Measurements from ENCODE around the gene F12. TPM values are rescaled to one million over a fixed set of nuclear protein-coding genes. Genes with fewer than 3 reads are reported as not detected.

The F12 gene
- total RNA-seq, 1 donor from 2014 or later: not detected

DNA sequence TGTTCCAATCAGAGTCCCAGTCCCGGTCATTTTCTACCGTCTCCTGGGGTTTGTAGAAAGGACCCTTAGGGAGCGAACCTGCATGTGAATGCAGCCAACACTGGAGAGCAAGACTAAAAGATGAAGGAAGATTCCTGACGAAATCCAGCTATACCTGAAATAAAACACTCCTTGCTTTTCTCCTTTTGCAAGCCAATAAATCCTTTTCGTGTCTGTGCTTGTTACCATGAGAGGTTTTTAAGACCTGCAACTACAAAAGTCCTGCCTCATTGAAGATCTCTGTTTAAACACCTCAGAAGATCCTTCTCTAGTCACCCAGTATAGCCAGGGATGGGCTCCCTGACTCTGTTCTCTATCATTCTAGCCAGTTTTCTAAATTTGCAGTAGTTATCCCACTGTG is 35.2 kb downstream of the F12 start:
- TF ChIP-seq, protein P1, sequence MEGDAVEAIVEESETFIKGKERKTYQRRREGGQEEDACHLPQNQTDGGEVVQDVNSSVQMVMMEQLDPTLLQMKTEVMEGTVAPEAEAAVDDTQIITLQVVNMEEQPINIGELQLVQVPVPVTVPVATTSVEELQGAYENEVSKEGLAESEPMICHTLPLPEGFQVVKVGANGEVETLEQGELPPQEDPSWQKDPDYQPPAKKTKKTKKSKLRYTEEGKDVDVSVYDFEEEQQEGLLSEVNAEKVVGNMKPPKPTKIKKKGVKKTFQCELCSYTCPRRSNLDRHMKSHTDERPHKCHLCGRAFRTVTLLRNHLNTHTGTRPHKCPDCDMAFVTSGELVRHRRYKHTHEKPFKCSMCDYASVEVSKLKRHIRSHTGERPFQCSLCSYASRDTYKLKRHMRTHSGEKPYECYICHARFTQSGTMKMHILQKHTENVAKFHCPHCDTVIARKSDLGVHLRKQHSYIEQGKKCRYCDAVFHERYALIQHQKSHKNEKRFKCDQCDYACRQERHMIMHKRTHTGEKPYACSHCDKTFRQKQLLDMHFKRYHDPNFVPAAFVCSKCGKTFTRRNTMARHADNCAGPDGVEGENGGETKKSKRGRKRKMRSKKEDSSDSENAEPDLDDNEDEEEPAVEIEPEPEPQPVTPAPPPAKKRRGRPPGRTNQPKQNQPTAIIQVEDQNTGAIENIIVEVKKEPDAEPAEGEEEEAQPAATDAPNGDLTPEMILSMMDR (IDR thresholded peaks at IDR 0.05; ENCODE audit: borderline replicate concordance): no peak
- H3K4me3 ChIP-seq: no peak overlapping the region
- H3K36me3 ChIP-seq: no peaks in the 10 kb centered on the region
- H3K27me3 ChIP-seq (ENCODE audit: low read depth): peaks cover 25% of the 10 kb centered on the region
- DNase-seq: no peak
- no peak overlapping the region for H3K27ac ChIP-seq (replicated peaks)
- intact Hi-C loops (cut with micrococcal nuclease): no loop called here
- H3K4me1 ChIP-seq: peaks cover 19% of the 10 kb centered on the region
- no peaks in the 10 kb centered on the region for H3K9me3 ChIP-seq (replicated peaks)

DNA sequence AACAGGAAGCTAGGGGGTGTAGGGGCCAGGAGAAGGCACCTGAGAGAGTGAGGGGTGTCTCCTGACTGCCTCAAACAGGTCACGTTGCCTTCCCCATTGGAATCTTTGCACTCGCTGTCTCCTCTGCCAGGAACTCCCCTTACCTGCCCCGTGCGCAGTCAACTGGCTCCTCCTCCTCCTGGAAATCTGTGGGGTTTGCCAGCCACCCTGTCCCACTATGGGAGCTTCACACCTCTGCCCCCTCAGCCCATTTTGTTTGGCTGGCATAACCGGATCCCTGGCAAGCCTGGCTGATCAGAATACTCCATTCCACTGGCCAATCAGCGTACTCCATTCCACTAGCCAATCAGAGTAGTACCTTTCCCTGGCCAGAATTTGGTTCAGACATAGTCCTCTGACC is 35.6 kb downstream of the F12 start:
- no peaks in the 10 kb centered on the region for H3K9me3 ChIP-seq (replicated peaks)
- intact Hi-C loops (cut with micrococcal nuclease): no loop called here
- DNase-seq: no peak
- H3K36me3 ChIP-seq: no peaks in the 10 kb centered on the region
- H3K27ac ChIP-seq (replicated peaks): no peak overlapping the region
- H3K4me3 ChIP-seq: no peak overlapping the region
- TF ChIP-seq, protein P1 (IDR thresholded peaks at IDR 0.05; ENCODE audit: borderline replicate concordance): no peak
- H3K27me3 ChIP-seq (ENCODE audit: low read depth): peaks cover 25% of the 10 kb centered on the region
- peaks cover 19% of the 10 kb centered on the region for H3K4me1 ChIP-seq

DNA sequence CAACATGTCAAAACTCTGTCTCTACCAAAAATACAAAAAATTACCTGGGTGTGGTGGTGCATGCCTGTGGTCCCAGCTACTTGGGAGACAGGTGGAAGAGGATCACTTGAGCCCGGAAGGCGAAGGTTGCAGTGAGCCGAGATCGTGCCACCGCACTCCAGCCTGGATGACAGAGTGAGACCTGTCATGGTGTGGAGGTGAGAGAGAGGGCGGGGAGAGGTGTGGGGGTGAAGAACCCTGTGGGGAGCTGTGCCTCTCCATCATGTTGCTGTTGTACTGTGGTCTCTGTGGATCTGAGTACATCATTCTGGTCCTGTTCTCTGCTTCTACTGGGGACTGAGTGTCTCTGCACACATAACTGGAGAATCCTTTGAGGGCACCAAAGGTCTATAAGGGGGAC is 36.5 kb downstream of the F12 start:
- no peak overlapping the region for H3K4me3 ChIP-seq
- no peaks in the 10 kb centered on the region for H3K9me3 ChIP-seq (replicated peaks)
- no peak for DNase-seq
- intact Hi-C loops (cut with micrococcal nuclease): no loop called here
- TF ChIP-seq, protein P1 (IDR thresholded peaks at IDR 0.05; ENCODE audit: borderline replicate concordance): no peak
- H3K4me1 ChIP-seq: peaks cover 23% of the 10 kb centered on the region
- H3K27me3 ChIP-seq (ENCODE audit: low read depth): peaks cover 22% of the 10 kb centered on the region
- H3K36me3 ChIP-seq: no peaks in the 10 kb centered on the region
- H3K27ac ChIP-seq (replicated peaks): no peak overlapping the region

DNA sequence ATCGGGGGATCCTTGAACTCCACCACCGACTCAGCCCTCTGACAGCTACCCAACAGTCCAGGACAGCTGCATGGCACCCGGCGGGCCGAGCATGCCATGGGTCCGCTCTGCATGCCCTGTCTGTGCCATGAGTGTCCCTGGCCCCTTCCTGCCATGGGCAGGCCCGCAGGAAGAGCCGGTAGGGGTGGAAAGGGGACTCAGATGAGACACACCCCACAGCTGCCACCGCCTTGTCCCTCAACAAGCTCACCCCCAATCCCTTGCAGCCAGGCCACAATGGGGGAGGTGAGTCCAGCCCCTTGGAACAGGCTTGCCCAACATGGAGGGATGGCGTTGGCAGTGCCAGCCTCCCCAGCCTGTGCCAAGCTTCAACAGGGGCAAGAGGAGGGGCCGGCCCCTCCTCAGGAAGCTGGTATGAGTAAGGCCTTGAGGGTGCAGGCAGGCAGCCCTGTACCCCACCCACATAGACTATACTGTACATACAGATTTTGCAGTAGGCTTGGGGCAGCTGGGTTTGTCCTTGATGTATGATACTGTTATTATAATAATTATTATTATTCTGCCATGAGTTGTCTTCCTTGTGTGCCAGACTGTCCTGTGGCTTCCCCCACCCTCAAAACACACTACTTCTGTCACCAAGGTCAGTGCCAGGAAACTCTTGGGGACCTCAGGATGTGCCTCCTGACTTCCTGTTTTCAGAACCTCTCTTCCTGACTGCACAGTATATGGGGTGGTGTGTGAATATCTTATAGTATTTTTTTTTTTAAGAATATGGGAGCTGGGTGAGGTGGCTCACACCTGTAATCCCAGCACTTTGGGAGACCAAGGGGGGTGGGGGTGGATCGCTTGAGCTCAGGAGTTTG is 37.1 kb downstream of the F12 start:
- Histone ChIP-seq H3K9me3 (replicated peaks) (no peaks in the 10 kb centered on the region), H3K4me1 (peaks cover 30% of the 10 kb centered on the region), H3K36me3 (no peaks in the 10 kb centered on the region), H3K27ac (replicated peaks) (no peak overlapping the region), H3K27me3 (ENCODE audit: low read depth) (peaks cover 18% of the 10 kb centered on the region), H3K4me3 (no peak overlapping the region)
- TF ChIP-seq, protein P1 (IDR thresholded peaks at IDR 0.05; ENCODE audit: borderline replicate concordance): no peak
- intact Hi-C loops (cut with micrococcal nuclease): no loop called here
- no peak for DNase-seq

DNA sequence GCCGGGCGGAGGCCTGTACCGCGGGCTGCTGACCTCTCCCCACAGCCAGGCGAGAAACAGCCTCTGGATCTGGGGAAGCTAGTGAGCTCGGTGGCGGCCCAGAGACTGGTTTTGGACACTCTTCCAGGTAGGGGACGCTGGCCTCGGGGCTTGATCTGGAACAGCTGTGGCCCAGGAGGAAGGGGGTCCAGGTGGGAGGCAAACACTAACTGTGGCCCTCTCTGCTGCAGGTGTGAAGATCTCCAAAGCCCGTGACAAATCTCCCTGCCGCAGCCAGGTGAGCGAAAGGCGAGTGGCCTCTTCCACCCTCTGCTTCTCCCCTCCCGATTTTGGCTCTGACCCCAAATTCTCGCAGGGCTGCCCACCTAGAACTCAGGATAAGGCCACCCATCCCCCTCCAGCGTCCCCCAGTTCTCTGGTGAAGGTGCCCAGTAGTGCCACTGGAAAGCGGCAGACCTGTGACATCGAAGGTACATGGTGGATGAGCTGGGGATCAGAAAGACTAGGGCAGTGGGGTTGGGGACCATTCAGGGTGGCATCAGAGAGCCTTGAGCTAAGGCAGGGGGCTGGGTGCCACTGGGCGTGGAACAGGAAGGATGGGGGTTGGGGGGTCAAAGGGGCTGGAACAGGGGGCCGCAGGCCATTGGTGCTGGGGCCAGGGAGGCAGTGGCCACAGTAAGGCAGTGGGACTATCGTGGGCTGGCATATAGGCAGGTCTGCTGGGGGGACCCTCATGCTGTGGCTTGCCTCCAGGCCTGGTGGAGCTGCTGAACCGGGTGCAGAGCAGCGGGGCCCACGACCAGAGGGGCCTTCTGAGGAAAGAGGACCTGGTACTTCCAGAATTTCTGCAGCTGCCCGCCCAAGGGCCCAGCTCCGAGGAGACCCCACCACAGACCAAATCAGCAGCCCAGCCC is 38.0 kb downstream of the F12 start:
- DNase-seq: no peak
- peaks cover 18% of the 10 kb centered on the region for H3K27me3 ChIP-seq (ENCODE audit: low read depth)
- TF ChIP-seq, protein P1 (IDR thresholded peaks at IDR 0.05; ENCODE audit: borderline replicate concordance): no peak
- intact Hi-C loops (cut with micrococcal nuclease): no loop called here
- H3K4me1 ChIP-seq: peaks cover 39% of the 10 kb centered on the region
- H3K4me3 ChIP-seq: peak overlapping the region; percentile 61
- peak overlapping the region; percentile 3 for H3K27ac ChIP-seq (replicated peaks)
- H3K9me3 ChIP-seq (replicated peaks): no peaks in the 10 kb centered on the region
- no peaks in the 10 kb centered on the region for H3K36me3 ChIP-seq

All from left ventricle myocardium inferior (tissue), 1 donor.